ENCODE measurements around the gene ATF6.
"Not testable (repeated sequence)": the region's sequence is repeated elsewhere in the genome, so short reads cannot be mapped to it uniquely, and the experiment has no call there.

Gene ATF6

DNA sequence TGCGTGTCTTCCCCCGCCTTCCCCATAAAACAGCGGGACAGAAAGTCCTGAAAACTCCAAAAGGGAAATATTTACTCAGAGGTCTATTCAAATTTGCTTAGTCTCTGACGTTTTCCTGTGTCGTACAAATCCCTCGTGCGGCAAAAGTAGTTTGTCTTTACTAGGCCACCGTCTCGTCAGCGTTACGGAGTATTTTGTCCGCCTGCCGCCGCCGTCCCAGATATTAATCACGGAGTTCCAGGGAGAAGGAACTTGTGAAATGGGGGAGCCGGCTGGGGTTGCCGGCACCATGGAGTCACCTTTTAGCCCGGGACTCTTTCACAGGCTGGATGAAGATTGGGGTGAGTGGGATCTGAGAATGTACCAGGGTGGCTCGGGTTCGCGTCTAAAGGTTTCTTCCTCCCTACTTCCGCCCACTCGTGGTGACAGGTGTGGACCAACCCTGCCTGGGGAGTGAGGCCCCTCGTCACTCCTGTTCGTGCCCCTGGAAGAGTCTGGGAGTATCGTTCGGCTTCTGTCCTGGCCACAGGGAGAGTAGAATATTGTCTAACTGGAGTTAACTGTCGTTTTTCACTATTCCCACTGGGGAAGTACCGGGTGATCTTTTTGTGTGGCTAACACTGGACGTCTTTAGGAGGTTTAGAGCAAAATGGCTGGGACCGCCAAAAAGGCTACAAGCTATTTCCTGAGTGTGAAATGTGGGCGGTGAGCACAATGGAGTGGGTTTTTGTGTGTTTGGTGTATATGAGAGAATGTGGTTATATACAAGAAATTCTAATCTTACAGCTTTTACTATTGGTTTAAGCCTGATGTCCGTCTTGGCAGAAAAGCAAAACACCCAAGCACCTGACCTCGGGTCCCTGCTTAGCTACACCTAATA, at the start of gene ATF6:
Gene ATF6 (plus strand): TSS at position 219 of the 880 bp plus-strand sequence. CDS start 41 bp downstream, at position 260.
- DNase-seq (ENCODE audit: low read depth, low spot score): peak; percentile 70

DNA sequence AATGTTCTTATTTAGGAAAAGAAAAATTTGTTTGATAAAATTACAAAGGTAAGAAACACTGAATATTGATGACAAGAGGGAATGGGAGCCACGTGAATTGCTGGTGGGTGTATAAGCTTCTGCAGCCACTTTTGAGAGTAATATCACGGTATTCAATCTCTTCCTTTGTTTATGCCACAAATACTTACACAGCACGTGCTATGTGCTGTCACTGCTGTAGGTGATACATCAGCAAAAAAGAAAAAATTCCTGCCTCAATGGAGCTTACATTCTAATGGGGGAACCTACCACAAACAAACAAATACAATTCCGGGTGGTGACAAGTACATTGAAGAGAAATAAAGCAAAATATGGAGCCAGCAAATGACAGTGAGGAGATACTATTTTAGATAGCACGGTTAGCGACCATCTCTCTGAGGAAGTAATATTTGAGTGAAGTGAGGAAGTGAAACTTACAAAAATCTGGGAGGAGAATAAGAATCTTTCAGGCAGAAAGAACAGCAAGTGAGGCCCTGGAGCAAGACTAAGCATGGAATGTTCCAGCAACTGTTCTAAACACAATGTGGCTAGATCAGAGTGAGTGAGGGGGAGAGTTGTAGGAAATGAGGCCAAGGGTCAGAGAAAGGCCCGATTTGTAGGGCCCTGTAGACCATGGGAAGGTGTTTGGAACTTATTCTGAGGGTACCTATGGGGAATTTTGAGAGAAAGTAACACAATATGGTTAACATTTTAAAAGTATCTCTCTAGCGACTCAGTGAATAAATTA, 47.4 kb upstream of the ATF6 start:
- DNase-seq (ENCODE audit: low read depth, low spot score): no peak

DNA sequence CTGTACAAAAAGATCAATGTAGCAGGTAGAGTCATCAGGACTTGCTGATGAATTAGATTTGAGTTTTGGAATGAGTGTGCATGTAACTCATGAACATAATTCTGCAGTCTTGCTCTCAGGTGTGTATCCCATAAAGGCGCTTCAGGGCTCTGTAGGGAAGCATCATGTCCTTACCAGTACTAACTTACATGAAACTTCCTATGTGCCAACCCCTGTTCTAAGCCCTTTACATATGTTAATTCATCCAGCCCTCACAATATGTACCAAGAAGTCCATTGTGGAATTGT, 46.9 kb upstream of the ATF6 start:
- DNase-seq (ENCODE audit: low read depth, low spot score): no peak

GRCh38 chr1:161720422-161720821, 45.7 kb upstream of the ATF6 start:
- DNase-seq (ENCODE audit: low read depth, low spot score): no peak

GRCh38 chr1:161720956-161721737, 45.0 kb upstream of the ATF6 start, which contains the start of gene FCRLB:
FCRLB (plus strand) TSS chr1:161721544; CDS start chr1:161722673, 1,129 bp downstream.
- no peak for DNase-seq (ENCODE audit: low read depth, low spot score)

GRCh38 chr1:161721738-161722343, 44.3 kb upstream of the ATF6 start:
- no peak for DNase-seq (ENCODE audit: low read depth, low spot score)

DNA sequence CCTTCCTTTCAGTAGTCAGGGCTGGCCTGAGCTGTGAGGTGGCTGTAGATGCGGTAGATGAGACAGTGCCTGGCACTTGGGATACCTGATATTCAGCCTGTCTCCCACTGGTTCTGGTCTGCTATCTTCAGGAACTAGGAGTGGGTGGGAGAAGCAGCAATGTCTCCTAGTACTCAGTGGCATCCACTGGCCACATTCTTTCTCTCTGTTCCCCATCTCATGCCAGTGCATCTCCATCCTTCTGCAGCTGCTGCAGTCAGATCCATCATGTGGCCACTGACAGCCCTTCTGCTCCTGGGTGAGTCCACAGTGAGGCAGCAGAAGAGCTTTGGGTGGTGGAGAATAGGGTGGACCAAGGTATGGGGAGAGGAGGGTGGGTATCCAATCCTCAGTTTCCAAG, 43.7 kb upstream of the ATF6 start:
- DNase-seq (ENCODE audit: low read depth, low spot score): no peak

DNA sequence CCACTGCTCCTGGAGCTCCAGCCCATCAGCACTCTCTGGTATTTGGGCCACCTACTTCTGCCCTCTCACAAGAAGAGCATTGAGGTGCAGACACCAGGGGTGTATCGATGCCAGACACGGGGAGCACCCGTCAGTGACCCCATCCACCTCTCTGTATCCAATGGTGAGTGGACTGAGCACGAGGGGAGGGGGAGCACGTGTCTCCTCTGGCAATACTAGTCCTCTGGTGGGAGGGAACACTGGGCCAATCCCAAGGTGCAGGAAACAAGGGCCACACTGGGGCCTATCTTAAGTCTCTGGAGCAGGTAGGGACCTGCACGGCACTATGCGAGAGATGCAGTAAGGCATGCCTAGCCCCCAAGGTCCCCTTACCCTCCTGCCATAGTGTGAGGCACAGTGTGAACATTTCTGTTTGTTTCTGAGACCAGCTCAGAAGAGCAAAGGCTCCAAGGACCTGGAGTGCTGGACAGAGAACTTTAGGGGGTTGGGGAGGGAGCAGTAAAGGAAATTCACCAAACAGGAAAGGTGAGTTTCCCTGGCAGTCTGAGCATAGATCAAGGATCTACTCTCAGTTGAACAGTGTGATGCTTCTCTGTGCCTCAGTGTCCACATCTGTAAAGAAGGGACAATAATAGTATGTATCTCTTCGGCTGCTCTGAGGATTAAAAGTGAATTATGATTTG, 42.5 kb upstream of the ATF6 start:
- DNase-seq (ENCODE audit: low read depth, low spot score): no peak

DNA sequence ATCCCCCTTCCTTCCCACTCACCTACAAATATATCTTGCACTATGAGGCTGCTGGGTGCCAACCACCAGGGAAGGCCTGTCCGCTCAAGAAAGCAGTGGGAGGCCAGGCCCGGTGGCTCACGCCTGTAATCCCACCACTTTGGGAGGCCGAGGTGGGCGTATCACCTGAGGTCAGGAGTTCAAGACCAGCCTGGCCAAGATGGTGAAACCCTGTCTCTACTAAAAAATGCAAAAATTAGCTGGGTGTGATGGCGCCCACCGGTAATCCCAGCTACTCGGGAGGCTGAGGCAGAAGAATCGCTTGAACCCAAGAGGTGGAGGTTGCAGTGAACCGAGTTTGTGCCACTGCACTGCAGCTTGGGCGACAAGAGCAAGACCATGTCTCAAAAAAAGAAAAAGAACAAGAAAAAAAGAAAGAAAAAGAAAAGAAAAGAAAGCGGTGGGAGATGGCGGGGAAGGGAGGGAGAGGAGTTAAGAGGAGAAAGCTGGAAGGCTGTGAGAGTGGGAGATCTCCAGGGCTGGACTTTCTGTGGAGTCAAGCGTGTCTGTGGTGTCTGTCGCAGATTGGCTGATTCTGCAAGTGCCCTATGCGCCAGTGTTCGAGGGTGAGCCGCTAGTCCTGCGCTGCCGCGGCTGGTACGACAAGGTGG, 40.7 kb upstream of the ATF6 start:
- not testable (repeated sequence) for DNase-seq (ENCODE audit: low read depth, low spot score)

DNA sequence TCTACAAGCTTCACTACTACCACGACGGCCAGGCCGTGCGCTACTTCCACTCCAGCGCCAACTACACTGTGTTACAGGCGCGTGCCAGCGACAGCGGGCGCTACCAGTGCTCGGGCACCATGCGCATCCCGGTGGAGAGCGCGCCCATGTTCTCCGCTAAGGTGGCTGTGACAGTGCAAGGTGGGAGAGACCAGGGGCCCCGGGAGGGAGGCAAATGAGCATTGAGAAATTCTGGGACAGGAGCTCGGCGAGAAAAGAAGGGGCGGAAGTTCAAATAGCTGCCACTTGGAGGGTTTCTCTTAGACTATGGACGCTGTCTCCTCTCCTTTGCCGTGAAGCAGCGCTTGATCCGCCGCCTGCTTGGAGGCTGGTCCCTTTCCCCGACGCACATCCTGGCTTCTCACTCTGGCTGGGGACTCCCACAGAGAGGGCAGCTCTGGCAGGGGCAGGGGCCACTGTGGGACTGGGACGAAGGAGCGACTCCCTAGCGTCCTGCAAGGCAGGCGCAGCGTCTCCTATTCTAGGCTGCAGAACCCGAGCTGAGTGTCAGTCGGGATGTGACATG, 40.1 kb upstream of the ATF6 start:
- DNase-seq (ENCODE audit: low read depth, low spot score): no peak

- DNase-seq (ENCODE audit: low read depth, low spot score): no peak
Observed at GRCh38 chr1:161726473-161727255, 39.5 kb upstream of the ATF6 start.

DNA sequence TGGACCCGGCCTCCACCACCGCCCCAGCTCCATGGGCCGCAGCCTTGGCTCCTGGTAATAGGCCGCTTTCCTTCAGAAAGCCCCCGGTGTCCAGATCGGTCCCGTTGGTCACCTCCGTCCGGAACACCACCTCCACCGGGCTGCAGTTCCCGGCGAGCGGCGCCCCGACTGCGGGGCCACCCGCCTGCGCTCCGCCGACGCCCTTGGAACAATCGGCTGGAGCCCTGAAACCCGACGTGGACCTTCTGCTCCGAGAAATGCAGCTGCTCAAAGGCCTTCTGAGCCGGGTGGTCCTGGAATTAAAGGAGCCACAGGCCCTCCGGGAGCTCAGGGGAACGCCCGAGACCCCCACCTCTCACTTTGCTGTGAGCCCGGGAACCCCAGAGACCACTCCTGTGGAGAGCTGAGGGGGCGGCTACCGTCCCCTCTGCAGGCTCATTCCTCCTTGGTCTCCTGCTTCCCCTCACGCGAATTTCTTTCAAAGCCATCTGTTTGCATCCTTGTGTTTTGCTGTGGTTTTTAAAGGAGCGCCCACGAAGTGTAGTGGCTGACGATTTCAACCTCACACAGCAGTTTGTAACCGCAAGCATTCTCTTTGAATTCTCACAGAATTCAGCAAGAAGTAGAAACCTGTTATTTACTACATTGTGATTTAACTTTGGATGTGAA, 38.7 kb upstream of the ATF6 start:
- DNase-seq (ENCODE audit: low read depth, low spot score): no peak

- DNase-seq (ENCODE audit: low read depth, low spot score): no peak
Observed at GRCh38 chr1:161728376-161729226, 37.5 kb upstream of the ATF6 start.

DNA sequence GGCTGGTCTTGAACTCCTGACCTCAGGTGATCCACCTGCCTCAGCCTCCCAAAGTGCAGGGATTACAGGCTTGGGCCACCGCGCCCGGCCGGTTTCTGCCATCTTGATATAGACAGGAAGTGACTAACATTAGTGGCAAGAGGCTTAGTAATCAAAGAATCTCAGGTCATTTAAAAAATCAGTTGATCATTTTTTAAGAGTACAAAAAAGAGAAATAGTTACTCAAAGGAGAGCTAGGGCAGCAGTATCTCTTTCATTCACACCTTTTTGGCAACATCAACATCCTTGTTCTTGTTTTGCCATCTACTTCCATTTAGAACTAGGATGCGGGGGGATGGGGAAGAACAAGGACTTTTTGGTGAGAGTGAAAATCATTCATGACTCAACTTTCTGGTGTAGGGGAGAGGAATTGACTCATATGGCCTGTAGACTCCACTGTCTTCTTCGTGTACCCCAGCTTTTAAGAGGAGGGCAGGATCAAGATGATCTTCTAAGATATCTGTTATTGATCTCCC, 36.0 kb upstream of the ATF6 start:
- no peak for DNase-seq (ENCODE audit: low read depth, low spot score)

- no peak for DNase-seq (ENCODE audit: low read depth, low spot score)
Observed at GRCh38 chr1:161731241-161731640, 34.9 kb upstream of the ATF6 start.

DNA sequence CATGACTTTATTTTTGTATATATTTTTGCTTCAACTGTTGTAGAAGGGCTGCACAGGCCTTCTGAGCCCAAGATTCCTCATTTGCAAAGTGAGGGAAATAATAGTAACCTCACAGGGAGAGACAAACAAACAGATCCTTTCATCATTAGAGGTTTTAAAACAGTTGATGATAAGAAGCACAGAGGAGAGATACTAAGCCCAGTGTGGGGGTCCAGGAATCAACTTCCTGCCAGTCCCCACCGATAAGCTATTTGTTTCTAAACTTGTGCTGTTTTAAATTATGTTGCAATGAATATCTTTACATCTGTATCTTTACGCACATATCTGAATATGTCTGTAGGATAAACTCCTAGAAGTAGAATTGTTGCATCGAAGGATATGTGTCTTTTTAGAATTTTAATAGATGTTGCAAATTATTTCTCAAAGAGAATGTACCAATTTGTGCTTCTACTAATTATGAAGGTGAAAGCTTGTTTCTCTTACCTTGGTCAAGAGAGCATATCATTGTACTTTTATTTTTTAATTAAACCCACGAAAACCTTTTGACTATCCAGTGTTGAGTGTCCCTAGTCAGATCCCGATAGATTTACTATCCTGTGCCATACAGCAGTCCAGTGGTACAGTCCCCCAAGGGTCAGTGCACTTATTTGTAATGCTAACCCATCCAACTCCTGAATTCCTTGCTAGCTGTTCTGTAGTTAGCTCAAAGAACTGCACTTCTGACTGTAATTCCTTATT, 34.0 kb upstream of the ATF6 start:
- no peak for DNase-seq (ENCODE audit: low read depth, low spot score)

DNA sequence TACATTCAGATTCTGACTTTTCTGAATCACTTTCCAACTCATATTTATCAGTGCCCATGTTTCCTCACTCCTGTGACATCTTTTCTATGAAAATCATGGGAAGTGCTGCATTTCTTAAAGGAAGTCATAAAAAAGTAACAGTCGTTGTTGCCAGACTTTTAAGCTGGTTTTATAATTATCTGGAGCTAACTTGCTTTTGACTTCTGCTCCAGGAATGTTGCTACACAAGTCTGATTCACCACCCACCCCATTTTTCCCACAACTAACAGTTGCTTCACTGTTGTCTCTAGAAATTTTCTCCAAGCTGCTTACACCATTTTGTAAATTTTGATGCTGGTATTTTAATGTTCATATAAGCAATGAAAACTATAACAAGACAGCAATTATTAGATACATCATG, 32.6 kb upstream of the ATF6 start:
- DNase-seq (ENCODE audit: low read depth, low spot score): no peak

All from brain pericyte (primary cell).